HG03066 (cell line): Measurements from ENCODE around the gene OR7G3.

Source experiments
- ATAC-seq: cut with Tn5 transposase; IDR thresholded peaks from one replicate; pipeline ENCODE4 v1.9.1; 2021; ENCODE audit warnings: low read depth; ENCODE audit not compliant: unreplicated experiment

Gene OR7G3

GRCh38 chr19:9109959-9110358, 16.8 kb downstream of the OR7G3 start:
- no peak for ATAC-seq

- no peak for ATAC-seq
Measured at GRCh38 chr19:9107375-9107774, 19.4 kb downstream of the OR7G3 start, which contains the start of gene OR7G2. OR7G2 (minus strand) TSS chr19:9107475; CDS start chr19:9103243, 4,232 bp downstream.

GRCh38 chr19:9086761-9087160, 40.0 kb downstream of the OR7G3 start, which contains the start of gene OR1M1:
OR1M1 (plus strand) TSS chr19:9087061; CDS start chr19:9093245, 6,184 bp downstream.
- no peak for ATAC-seq

- no peak for ATAC-seq
Measured at GRCh38 chr19:9078651-9079050, 48.1 kb downstream of the OR7G3 start.

- no peak for ATAC-seq
Measured at GRCh38 chr19:9076901-9077300, 49.8 kb downstream of the OR7G3 start.
